ENCODE data around the gene PANX2. TPM values are rescaled to one million over a fixed set of nuclear protein-coding genes. Genes with fewer than 3 reads are reported as not detected.

PANX2 gene
- total RNA-seq, 3 donors from 2014 or later, result 0.64 to 2.0 (median 1.8) TPM

GRCh38 chr22:50186761-50187523 is 16.4 kb downstream of the PANX2 start:
- TF ChIP-seq POLR2A (IDR thresholded peaks at IDR 0.05) (no peak), POLR2AphosphoS5 (IDR thresholded peaks at IDR 0.05) (no peak), CTCF (IDR thresholded peaks at IDR 0.05) (no peak)
- intact Hi-C loops (cut with DNase I; ENCODE audit: low total_unique reads), result loop anchor here (10.0 kb wide), 1 partner anchor 232 kb away; no protein-coding TSS in a partner anchor
- no peaks in the 10 kb centered on the region for H3K9me3 ChIP-seq
- peak overlapping the region; percentile 67 to 79 (median 75) for H3K4me3 ChIP-seq
- H3K4me1 ChIP-seq, result peaks cover 18 to 27% of the 10 kb centered on the region in 2 donors
- no peaks in the 10 kb centered on the region for H3K36me3 ChIP-seq
- peak overlapping the region; percentile 69 to 75 for H3K27ac ChIP-seq
- DNase-seq (ENCODE audit: low spot score in 2 of 2), result no peak
- H3K27me3 ChIP-seq, result no peaks in the 10 kb centered on the region

GRCh38 chr22:50188356-50188755 is 17.8 kb downstream of the PANX2 start:
- Histone ChIP-seq H3K27me3 (no peaks in the 10 kb centered on the region), H3K4me1 (peaks cover 18 to 27% of the 10 kb centered on the region in 2 donors), H3K27ac (no peak overlapping the region), H3K36me3 (no peaks in the 10 kb centered on the region), H3K4me3 (no peak overlapping the region), H3K9me3 (no peaks in the 10 kb centered on the region)
- intact Hi-C loops (cut with DNase I; ENCODE audit: low total_unique reads), result loop anchor here (10.0 kb wide), 1 partner anchor 234 kb away; no protein-coding TSS in a partner anchor
- no peak for TF ChIP-seq CTCF (IDR thresholded peaks at IDR 0.05)
- TF ChIP-seq POLR2AphosphoS5 (IDR thresholded peaks at IDR 0.05), result no peak
- no peak for TF ChIP-seq POLR2A (IDR thresholded peaks at IDR 0.05)
- no peak for DNase-seq (ENCODE audit: low spot score in 2 of 2)

- intact Hi-C loops (cut with DNase I; ENCODE audit: low total_unique reads), result loop anchor here (10.0 kb wide), 1 partner anchor 235 kb away; no protein-coding TSS in a partner anchor
- DNase-seq (ENCODE audit: low spot score in 2 of 2), result no peak
- H3K4me3 ChIP-seq, result no peak overlapping the region
- no peaks in the 10 kb centered on the region for H3K9me3 ChIP-seq
- H3K36me3 ChIP-seq, result no peaks in the 10 kb centered on the region
- peak overlapping the region; percentile 81 to 90 for H3K27ac ChIP-seq
- H3K27me3 ChIP-seq, result no peaks in the 10 kb centered on the region
- no peak for TF ChIP-seq POLR2A (IDR thresholded peaks at IDR 0.05)
- TF ChIP-seq CTCF (IDR thresholded peaks at IDR 0.05), result no peak
- no peak for TF ChIP-seq POLR2AphosphoS5 (IDR thresholded peaks at IDR 0.05)
- H3K4me1 ChIP-seq, result peaks cover 18 to 25% of the 10 kb centered on the region in 2 donors
These were observed 18.8 kb downstream of the PANX2 start for GRCh38 chr22:50189184-50189848.

DNA sequence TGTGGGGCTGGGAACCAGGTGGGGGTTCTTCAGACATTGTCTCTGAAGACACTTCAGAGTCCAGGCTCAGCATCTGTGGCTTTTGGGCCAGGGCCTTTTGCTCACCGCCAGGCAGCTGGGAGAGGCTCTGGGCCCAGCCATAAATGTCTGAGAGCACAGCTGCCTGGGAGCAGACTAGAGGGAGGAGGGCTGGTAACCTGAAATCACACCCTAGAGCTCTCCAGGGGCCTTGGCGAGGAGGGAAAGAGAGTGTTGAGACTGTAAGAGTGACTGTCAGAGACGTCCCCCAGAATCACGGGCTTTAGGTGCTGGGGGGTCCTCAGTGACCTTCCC is 19.3 kb downstream of the PANX2 start:
- no peaks in the 10 kb centered on the region for H3K27me3 ChIP-seq
- no peak for TF ChIP-seq CTCF (IDR thresholded peaks at IDR 0.05)
- no peaks in the 10 kb centered on the region for H3K9me3 ChIP-seq
- DNase-seq (ENCODE audit: low spot score in 2 of 2), result no peak
- H3K27ac ChIP-seq, result peak overlapping the region; percentile 81 to 90
- peak overlapping the region; percentile 30 to 65 (median 51) for H3K4me3 ChIP-seq
- H3K36me3 ChIP-seq, result no peaks in the 10 kb centered on the region
- H3K4me1 ChIP-seq, result peaks cover 18 to 20% of the 10 kb centered on the region in 2 donors
- intact Hi-C loops (cut with DNase I; ENCODE audit: low total_unique reads), result loop anchor here (10.0 kb wide), 1 partner anchor 235 kb away; no protein-coding TSS in a partner anchor

Data from breast epithelium (tissue), 4 donors.